Adipocyte (in vitro differentiated cells): ENCODE results near the gene STAG1.

Source experiments
- DNase-seq: peaks from one replicate; pipeline ENCODE4 v3.0.0-alpha.2; 2015; ENCODE audit warnings: low read depth
- H3K27me3 ChIP-seq: replicated peaks from 2 replicates; pipeline ENCODE4 v1.7.0; 2013; ENCODE audit warnings: mild to moderate bottlenecking, low read length, moderate library complexity; ENCODE audit not compliant: control insufficient read depth, insufficient read depth
- H3K36me3 ChIP-seq: 2 replicates; pipeline ENCODE4 v1.7.0; 2013; ENCODE audit warnings: low read length, mild to moderate bottlenecking, moderate library complexity; ENCODE audit not compliant: control insufficient read depth, insufficient read depth, severe bottlenecking
- H3K4me1 ChIP-seq: 2 replicates; pipeline ENCODE4 v1.7.0; 2013; ENCODE audit warnings: mild to moderate bottlenecking, low read length, moderate library complexity; ENCODE audit not compliant: control insufficient read depth, insufficient read depth
- H3K4me3 ChIP-seq: 2 replicates; pipeline ENCODE4 v1.7.0; 2013; ENCODE audit warnings: mild to moderate bottlenecking, low read length, moderate library complexity
- H3K9ac ChIP-seq: 2 replicates; pipeline ENCODE4 v1.7.0; 2013; ENCODE audit warnings: mild to moderate bottlenecking, low read length, moderate library complexity
- H3K9me3 ChIP-seq: 2 replicates; pipeline ENCODE4 v1.7.0; 2013; ENCODE audit warnings: mild to moderate bottlenecking, low read length, moderate library complexity; ENCODE audit not compliant: control insufficient read depth

Gene STAG1

DNA sequence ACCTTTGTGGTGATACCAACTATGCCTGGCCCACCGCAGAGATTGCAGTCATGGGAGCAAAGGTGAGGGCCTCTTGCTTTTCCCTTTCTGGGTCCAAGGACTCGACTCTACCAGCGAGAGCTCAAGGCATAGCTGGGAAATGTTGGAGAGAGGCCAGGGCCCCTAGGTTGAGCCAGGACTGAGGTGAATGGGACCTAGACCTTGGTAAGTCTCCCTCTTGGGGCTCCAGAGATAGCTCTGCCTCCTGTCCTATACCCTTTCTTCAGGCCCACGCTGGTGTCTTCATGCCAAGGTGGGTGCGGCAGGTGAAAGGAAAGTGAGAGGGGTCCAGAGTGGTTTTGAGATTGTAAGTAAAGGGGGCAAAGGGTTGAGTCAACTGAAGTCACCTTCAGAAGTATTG, 424.5 kb downstream of the STAG1 start:
- DNase-seq: no peak
- Histone ChIP-seq H3K9ac (no peak overlapping the region), H3K4me3 (no peak overlapping the region), H3K27me3 (no peaks in the 10 kb centered on the region), H3K36me3 (peaks cover 55% of the 10 kb centered on the region), H3K9me3 (peaks cover 11% of the 10 kb centered on the region), H3K4me1 (no peaks in the 10 kb centered on the region)

DNA sequence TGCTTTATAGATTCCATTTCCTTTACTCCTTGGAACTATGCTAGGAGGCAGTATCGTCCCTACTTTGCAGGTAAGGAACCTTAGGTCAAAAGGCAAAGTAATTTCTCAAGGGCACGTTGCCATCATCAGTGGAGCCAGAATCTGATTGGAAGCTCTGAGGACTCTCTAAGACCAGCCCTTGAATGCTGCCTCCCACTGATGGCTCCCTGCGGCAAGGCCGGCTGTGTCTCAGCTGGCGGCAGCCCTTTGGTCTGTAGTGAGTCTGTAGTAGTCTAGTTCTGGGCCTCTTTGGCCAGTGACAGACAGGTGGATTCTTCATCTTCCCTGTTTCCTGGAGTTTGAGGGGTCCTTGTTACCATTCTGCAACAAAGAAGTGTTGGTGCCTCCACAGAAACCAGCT, 425.9 kb downstream of the STAG1 start:
- peaks cover 24% of the 10 kb centered on the region for H3K9me3 ChIP-seq

DNA sequence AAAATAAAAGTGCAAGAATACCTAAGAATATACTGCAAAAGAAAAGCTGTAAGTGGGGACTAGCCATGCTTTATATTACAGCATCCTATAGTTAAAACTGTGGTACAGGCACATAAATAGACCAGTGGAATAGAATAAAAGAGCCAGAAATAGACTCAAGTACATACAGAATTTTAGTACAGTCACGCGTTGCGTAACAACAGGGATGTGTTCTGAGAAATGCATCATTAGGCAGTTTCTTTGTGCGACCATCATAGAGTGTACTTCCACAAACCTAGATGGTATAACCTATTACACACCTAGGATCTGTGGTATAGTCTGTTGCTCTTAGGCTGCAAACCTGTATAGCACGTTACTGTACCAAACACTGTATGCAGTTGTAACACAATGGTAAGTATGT, 440.2 kb downstream of the STAG1 start:
- Histone ChIP-seq H3K9ac (no peak overlapping the region), H3K4me3 (no peak overlapping the region), H3K27me3 (no peaks in the 10 kb centered on the region), H3K4me1 (no peaks in the 10 kb centered on the region), H3K9me3 (no peaks in the 10 kb centered on the region), H3K36me3 (peaks cover 5% of the 10 kb centered on the region)
- peak; percentile 6 for DNase-seq

More for the DNA sequence above, 425.9 kb downstream of the STAG1 start:
- Histone ChIP-seq H3K27me3 (no peaks in the 10 kb centered on the region), H3K4me3 (no peak overlapping the region), H3K9ac (no peak overlapping the region), H3K4me1 (no peaks in the 10 kb centered on the region), H3K36me3 (peaks cover 63% of the 10 kb centered on the region)
- DNase-seq: no peak

DNA sequence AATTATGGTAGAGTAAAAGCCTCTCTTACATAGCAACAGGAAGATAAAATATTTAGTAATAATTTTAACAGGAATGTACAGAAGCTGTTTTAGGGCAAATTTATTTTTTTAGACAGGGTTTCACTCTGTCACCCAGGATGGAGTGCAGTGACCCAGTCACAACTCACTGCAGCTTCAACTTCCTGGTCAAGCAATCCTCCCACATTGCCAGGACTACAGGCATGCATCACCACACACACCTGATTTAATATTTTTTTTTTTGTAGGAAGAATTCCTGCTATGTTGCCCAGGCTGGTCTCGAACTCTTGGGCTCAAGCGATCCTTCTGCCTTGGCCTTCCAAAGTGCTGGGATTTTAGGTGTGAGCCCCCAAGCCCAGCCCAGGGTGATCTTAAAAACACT, 440.9 kb downstream of the STAG1 start:
- H3K27me3 ChIP-seq: no peaks in the 10 kb centered on the region
- no peaks in the 10 kb centered on the region for H3K9me3 ChIP-seq
- no peaks in the 10 kb centered on the region for H3K4me1 ChIP-seq
- no peak overlapping the region for H3K9ac ChIP-seq
- no peak overlapping the region for H3K4me3 ChIP-seq
- H3K36me3 ChIP-seq: no peaks in the 10 kb centered on the region
- no peak for DNase-seq

DNA sequence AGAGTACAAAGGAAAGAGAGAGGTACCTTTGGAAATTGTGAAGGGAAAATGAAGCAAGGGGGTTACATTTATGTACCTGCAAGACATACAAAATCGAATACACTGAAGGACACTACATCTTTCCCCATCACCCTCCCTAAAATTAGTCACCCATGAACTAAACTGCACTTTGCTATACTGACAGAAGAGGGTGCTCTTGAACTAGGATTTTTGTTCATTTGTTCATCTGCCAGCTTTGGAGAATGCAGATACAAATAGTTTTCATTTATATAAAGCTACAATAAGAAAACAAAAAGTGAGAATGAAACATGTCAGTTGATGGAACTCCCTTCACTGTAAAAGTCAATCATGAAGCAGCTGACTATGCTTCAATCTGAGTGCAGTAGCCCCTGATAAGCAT, 446.3 kb downstream of the STAG1 start:
- Histone ChIP-seq H3K36me3 (peaks cover 10% of the 10 kb centered on the region), H3K9me3 (no peaks in the 10 kb centered on the region), H3K4me3 (no peak overlapping the region), H3K4me1 (no peaks in the 10 kb centered on the region), H3K27me3 (no peaks in the 10 kb centered on the region), H3K9ac (no peak overlapping the region)
- DNase-seq: peak; percentile 68

DNA sequence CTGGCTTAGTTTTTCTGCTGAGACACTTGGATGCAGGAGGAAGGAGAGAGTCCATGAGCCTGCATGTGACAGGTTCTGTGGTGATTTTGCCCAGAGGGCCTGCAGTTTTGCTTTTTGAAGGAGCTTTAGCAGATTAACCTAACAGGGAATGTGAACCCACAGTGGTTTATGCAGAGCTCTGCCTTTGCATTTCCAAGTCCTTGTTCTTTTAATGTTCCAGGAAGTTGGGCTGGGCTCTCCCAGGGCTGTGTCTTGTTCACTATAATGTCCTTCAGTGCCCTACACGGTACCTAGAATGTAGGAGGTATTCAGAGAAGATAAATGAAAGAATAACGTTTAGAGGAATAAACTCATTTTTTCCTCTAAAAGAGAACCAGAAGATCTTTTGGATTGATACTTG, 451.7 kb downstream of the STAG1 start:
- Histone ChIP-seq H3K9ac (no peak overlapping the region), H3K27me3 (no peaks in the 10 kb centered on the region), H3K9me3 (no peaks in the 10 kb centered on the region), H3K36me3 (peaks cover 53% of the 10 kb centered on the region), H3K4me1 (no peaks in the 10 kb centered on the region), H3K4me3 (no peak overlapping the region)
- DNase-seq: no peak

DNA sequence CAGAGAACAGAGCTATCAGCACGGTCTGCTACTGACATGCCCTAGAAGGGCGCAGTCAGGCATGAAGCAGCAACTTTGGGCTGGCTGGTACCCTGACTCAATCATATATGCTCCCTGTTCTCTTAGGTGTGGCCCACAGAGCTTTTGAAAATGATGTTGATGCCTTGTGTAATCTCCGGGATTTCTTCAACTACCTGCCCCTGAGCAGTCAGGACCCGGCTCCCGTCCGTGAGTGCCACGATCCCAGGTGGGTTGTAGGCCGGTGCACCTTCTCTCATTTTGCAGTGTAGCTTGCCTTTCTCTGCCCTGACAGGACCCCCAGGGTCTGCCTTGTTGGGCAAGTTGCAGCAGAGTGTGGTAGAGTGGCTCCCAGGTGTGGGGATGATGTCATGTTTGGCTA, 454.4 kb downstream of the STAG1 start:
- no peak for DNase-seq
- Histone ChIP-seq H3K27me3 (no peaks in the 10 kb centered on the region), H3K9ac (no peak overlapping the region), H3K36me3 (peaks cover 74% of the 10 kb centered on the region), H3K4me3 (no peak overlapping the region), H3K4me1 (no peaks in the 10 kb centered on the region), H3K9me3 (no peaks in the 10 kb centered on the region)

DNA sequence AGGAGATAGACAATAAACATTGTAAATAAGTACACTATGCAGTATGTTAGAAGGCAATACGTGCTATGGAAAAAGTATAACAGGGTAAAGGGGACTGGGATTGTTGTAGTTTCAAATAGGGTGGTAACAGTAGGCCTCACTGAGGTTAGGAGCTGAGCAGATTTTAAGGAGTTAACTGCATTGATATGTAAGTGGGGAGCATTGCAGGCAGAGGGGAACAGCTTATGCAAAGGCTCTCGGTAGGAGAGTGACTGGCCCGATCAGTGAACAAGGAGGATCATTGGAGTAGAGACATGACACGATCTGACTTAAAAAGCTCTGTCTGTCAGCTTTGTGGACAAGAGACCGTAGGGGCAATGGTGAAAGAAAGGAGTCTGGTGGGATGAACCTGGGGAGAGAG, 455.2 kb downstream of the STAG1 start:
- Histone ChIP-seq H3K9ac (no peak overlapping the region), H3K36me3 (peaks cover 75% of the 10 kb centered on the region), H3K9me3 (no peaks in the 10 kb centered on the region), H3K4me1 (no peaks in the 10 kb centered on the region), H3K27me3 (no peaks in the 10 kb centered on the region), H3K4me3 (no peak overlapping the region)
- no peak for DNase-seq

DNA sequence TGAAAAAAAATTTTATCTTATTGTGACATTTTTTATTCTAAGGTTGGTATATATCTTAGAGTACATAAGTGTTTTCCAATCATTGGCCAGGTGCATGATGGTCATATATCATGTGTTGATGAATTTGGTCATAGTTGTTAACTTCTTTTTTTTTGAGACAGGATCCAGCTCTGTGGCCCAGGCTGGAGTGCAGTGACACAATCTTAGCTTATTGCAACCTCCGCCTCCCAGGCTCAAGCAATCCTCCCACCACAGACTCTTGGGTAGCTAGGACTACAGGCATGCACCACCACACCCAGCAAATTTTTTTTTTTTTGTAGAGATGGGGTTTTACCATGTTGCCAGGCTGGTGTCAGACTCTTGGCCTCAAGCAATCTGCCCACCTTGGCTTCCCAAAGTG, 458.0 kb downstream of the STAG1 start:
- Histone ChIP-seq H3K4me3 (no peak overlapping the region), H3K4me1 (no peaks in the 10 kb centered on the region), H3K9ac (no peak overlapping the region), H3K27me3 (no peaks in the 10 kb centered on the region), H3K9me3 (no peaks in the 10 kb centered on the region), H3K36me3 (peaks cover 57% of the 10 kb centered on the region)
- no peak for DNase-seq

DNA sequence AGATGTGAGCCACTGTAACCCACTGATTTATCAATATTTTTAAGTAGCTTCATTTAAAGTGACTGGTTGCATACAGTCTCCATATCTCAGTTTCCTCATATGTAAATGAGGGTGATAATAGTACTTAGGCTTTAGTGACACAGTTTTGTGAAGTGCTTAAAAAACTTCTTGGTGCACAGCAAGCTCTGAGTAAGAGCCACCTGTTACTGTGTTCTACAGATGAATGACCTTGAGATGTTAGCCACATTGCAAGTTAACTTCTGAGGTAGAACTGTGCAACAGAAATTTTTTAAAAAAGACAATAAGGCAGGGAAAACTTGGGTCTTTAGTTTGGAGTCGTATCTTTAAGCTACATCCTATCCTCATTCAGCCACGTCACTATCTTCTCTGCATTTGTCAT, 458.9 kb downstream of the STAG1 start:
- DNase-seq: no peak
- Histone ChIP-seq H3K4me1 (no peaks in the 10 kb centered on the region), H3K4me3 (no peak overlapping the region), H3K27me3 (no peaks in the 10 kb centered on the region), H3K9me3 (no peaks in the 10 kb centered on the region), H3K9ac (no peak overlapping the region), H3K36me3 (peaks cover 49% of the 10 kb centered on the region)

DNA sequence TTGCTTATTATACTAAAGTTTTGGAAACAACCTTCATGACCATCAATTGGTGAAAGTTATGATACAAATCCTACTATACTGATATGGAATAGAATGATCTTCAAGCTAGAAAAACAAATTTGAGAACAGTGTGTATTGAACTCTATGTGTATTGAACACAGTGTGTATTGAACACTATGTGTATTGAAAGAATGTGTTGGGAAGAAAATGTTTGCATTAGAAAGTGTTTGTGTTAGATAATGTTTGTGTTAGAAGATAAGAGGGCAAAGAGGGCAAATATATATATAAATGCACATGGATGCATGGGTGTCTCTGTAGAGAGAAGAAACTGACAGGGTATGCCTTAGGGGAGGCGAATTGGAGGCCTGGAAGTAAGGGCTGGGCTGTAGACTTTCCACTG, 459.7 kb downstream of the STAG1 start:
- peaks cover 50% of the 10 kb centered on the region for H3K36me3 ChIP-seq
- no peaks in the 10 kb centered on the region for H3K9me3 ChIP-seq
- no peak overlapping the region for H3K4me3 ChIP-seq
- DNase-seq: no peak
- H3K27me3 ChIP-seq: no peaks in the 10 kb centered on the region
- no peak overlapping the region for H3K9ac ChIP-seq
- no peaks in the 10 kb centered on the region for H3K4me1 ChIP-seq

DNA sequence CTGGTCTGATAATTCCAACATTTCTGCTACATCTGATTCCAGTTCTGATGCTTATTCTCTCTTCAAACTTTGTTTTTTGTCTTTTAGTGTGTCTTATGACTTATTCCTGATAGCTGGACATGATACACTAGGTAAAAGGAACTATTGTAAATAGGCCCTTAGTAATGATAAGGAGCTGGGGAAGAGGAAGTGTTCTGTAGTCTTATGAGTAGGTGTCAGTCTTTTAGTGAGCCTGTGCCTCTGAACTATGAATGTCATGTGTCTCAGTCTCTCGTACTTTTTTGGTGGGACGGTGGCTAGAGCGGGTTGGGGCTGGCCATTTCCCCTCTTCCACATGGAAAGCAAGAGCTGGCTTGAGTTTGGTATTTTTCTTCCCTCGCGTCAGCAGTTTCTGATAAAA, 460.9 kb downstream of the STAG1 start:
- DNase-seq: no peak
- H3K9me3 ChIP-seq: no peaks in the 10 kb centered on the region

More for the DNA sequence above, 460.9 kb downstream of the STAG1 start:
- Histone ChIP-seq H3K4me1 (no peaks in the 10 kb centered on the region), H3K36me3 (peaks cover 49% of the 10 kb centered on the region), H3K27me3 (no peaks in the 10 kb centered on the region), H3K4me3 (no peak overlapping the region), H3K9ac (no peak overlapping the region)
